GM21423 (cell line): Measurements from ENCODE around the gene LNX1.

Experiments used
- ATAC-seq: cut with Tn5 transposase; IDR thresholded peaks from one replicate; pipeline ENCODE4 v1.9.1; 2021; ENCODE audit warnings: mild to moderate bottlenecking, moderate library complexity; ENCODE audit not compliant: unreplicated experiment

LNX1 gene

GRCh38 chr4:53538756-53539155 is 52.5 kb downstream of the LNX1 start:
- no peak for ATAC-seq

- no peak for ATAC-seq
Observed at GRCh38 chr4:53537606-53538005, 53.7 kb downstream of the LNX1 start.

GRCh38 chr4:53536328-53536727 is 55.0 kb downstream of the LNX1 start:
- ATAC-seq, result no peak

- ATAC-seq, result no peak
Observed at GRCh38 chr4:53535567-53535966, 55.7 kb downstream of the LNX1 start.

GRCh38 chr4:53534684-53535083 is 56.6 kb downstream of the LNX1 start:
- no peak for ATAC-seq

GRCh38 chr4:53532521-53532920 is 58.8 kb downstream of the LNX1 start:
- no peak for ATAC-seq

GRCh38 chr4:53531585-53532224 is 59.6 kb downstream of the LNX1 start:
- ATAC-seq, result no peak

- no peak for ATAC-seq
Observed at GRCh38 chr4:53529025-53529424, 62.3 kb downstream of the LNX1 start.

- no peak for ATAC-seq
Observed at GRCh38 chr4:53527930-53528329, 63.4 kb downstream of the LNX1 start.

GRCh38 chr4:53527326-53527725 is 64.0 kb downstream of the LNX1 start:
- no peak for ATAC-seq

GRCh38 chr4:53522334-53522733 is 69.0 kb downstream of the LNX1 start:
- ATAC-seq, result no peak

GRCh38 chr4:53520116-53520515 is 71.2 kb downstream of the LNX1 start:
- no peak for ATAC-seq

- ATAC-seq, result no peak
Observed at GRCh38 chr4:53518807-53519206, 72.5 kb downstream of the LNX1 start.

GRCh38 chr4:53515076-53515475 is 76.2 kb downstream of the LNX1 start:
- no peak for ATAC-seq

GRCh38 chr4:53514509-53514908 is 76.8 kb downstream of the LNX1 start:
- ATAC-seq, result no peak

- no peak for ATAC-seq
Observed at GRCh38 chr4:53512608-53513007, 78.7 kb downstream of the LNX1 start.

GRCh38 chr4:53511014-53511413 is 80.3 kb downstream of the LNX1 start:
- ATAC-seq, result no peak

- no peak for ATAC-seq
Observed at GRCh38 chr4:53510321-53510720, 81.0 kb downstream of the LNX1 start.

- no peak for ATAC-seq
Observed at GRCh38 chr4:53508446-53508845, 82.8 kb downstream of the LNX1 start.

- ATAC-seq, result no peak
Observed at GRCh38 chr4:53507671-53508286, 83.5 kb downstream of the LNX1 start.

- ATAC-seq, result no peak
Observed at GRCh38 chr4:53507058-53507457, 84.2 kb downstream of the LNX1 start.

- ATAC-seq, result no peak
Observed at GRCh38 chr4:53505947-53506346, 85.3 kb downstream of the LNX1 start.

- ATAC-seq, result no peak
Observed at GRCh38 chr4:53502094-53502493, 89.2 kb downstream of the LNX1 start.
